HG02981 (cell line): ENCODE measurements around the gene RNF150.

ENCODE experiments used
- ATAC-seq: cut with Tn5 transposase; IDR thresholded peaks from one replicate; pipeline ENCODE4 v1.9.1; 2021; ENCODE audit warnings: mild to moderate bottlenecking, moderate library complexity; ENCODE audit not compliant: unreplicated experiment

RNF150 gene

GRCh38 chr4:140871368-140871767, 261.9 kb downstream of the RNF150 start:
- ATAC-seq = no peak

- ATAC-seq = no peak
Measured at GRCh38 chr4:140870427-140870826, 262.8 kb downstream of the RNF150 start.

GRCh38 chr4:140869446-140869845, 263.8 kb downstream of the RNF150 start:
- ATAC-seq = no peak

GRCh38 chr4:140867356-140867755, 265.9 kb downstream of the RNF150 start:
- ATAC-seq = no peak

GRCh38 chr4:140866492-140867005, 266.7 kb downstream of the RNF150 start:
- no peak for ATAC-seq

GRCh38 chr4:140865253-140866217, 267.7 kb downstream of the RNF150 start:
- ATAC-seq = no peak

GRCh38 chr4:140863197-140863596, 270.1 kb downstream of the RNF150 start:
- ATAC-seq = no peak

GRCh38 chr4:140862177-140862442, 271.2 kb downstream of the RNF150 start:
- ATAC-seq = no peak

- no peak for ATAC-seq
Measured at GRCh38 chr4:140861359-140862176, 271.7 kb downstream of the RNF150 start.

GRCh38 chr4:140858897-140859296, 274.4 kb downstream of the RNF150 start:
- no peak for ATAC-seq

GRCh38 chr4:140857111-140857510, 276.2 kb downstream of the RNF150 start:
- ATAC-seq = no peak

GRCh38 chr4:140856621-140857062, 276.6 kb downstream of the RNF150 start:
- ATAC-seq = no peak

- no peak for ATAC-seq
Measured at GRCh38 chr4:140854168-140854567, 279.1 kb downstream of the RNF150 start.

GRCh38 chr4:140851804-140852203, 281.5 kb downstream of the RNF150 start:
- ATAC-seq = no peak

GRCh38 chr4:140851032-140851636, 282.1 kb downstream of the RNF150 start:
- ATAC-seq = no peak

GRCh38 chr4:140849526-140849925, 283.7 kb downstream of the RNF150 start:
- no peak for ATAC-seq

GRCh38 chr4:140846736-140847135, 286.5 kb downstream of the RNF150 start:
- ATAC-seq = no peak

GRCh38 chr4:140844061-140844460, 289.2 kb downstream of the RNF150 start:
- ATAC-seq = no peak

GRCh38 chr4:140841186-140841585, 292.1 kb downstream of the RNF150 start:
- ATAC-seq = no peak

- no peak for ATAC-seq
Measured at GRCh38 chr4:140839888-140840790, 293.1 kb downstream of the RNF150 start.
